Stimulated activated CD8-positive, alpha-beta memory T cell treated with anti-CD3 and anti-CD28 coated beads, Interleukin-2, amount 100 ng/mL, for 1 hour (primary cell): ENCODE results near the gene ATP6V0A4.

Source experiments
- DNase-seq, 2 donors: peaks; one replicate each; pipeline ENCODE4 v3.0.0-alpha.2; 2020; ENCODE audit warnings: low read depth in 2 of 2

The ATP6V0A4 gene

DNA sequence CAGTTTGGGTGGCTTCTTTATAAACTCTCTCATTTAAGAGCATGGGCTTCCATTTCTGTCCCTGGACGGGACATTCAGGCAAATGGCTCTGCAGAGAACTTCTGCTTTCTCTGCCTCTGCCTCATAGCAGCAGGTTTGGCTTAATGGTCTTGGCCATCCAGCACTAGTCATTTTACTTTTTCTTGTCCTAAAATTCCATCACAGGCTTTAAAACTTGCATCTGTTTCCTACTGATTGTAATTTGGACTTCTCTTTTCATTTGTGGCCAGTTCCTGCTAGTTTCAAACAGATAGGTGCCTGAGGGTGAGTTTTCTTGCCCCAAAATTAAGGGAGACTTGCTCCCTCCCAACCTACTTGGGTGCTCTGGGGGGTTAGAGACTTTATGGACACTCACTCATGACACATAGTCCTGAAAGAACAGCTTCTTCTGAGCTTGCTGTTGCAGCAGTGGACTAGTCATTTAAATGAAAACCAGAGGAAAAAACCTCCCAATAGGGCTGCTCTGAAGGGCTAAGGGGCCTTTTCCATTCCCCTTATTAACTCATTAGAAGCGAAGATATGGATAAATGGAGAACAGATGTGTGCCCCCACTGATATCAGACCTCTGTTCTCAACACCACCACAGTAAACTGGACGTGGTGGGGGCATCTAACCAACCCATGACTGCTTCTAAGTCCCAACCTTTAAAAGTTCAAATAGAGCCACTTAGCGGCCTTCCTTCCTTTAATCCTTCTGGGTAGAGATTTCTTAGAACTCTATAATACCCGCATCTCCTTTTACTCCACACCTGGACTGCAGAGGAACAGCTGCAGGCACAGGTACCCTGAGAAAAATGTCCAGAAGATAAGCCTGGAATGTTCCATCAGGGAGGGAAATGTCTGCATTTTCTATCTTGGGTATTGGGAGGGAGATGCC, 135.7 kb downstream of the ATP6V0A4 start:
- DNase-seq, result no peak

- DNase-seq, result no peak
These were observed 136.8 kb downstream of the ATP6V0A4 start for GRCh38 chr7:138661069-138661635.

DNA sequence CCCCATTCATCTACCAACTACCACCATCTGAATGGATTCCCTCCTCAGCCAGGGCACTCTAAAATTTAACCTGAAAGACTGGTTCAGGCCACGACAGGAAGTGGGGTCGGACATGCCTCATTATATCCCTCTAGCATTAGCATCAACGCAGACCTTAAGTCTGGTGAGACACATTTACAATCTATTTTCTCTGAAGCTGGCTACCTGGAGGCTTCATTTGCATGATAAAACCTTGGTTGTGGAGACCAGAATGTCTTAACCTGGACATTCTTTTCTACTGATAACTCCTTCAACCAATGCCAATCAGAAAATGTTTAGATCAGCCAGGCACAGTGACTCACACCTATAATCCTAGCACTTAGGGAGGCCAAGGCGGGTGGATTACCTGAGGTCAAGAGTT, 139.1 kb downstream of the ATP6V0A4 start:
- no peak for DNase-seq

DNA sequence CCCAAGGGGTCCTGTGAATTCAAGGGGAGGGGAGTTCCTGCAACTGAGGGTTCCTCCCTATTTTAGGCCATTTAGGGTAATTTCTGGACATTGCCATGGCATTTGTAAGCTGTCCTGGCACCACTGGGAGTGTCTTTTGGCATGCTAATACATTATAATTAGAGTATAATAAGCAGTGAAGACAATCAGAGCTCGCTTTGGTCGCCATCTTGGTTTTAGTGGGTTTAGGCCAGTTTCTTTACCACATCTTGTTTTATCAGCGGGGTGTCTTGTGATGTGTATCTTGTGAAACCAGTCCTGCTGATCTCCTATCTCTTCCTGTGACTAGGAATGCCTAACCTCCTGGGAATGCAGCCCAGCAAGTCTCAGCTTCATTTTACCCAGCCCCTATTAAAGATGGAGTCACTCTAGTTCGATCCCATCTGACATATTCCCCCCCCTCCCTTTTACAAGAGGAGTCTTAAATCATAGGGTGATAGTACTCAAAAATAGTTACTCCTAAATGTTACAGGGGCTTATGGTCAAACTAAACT, 140.1 kb downstream of the ATP6V0A4 start:
- no peak for DNase-seq

GRCh38 chr7:138656952-138657351, 141.0 kb downstream of the ATP6V0A4 start:
- DNase-seq, result no peak
